Nephron (organoid): ENCODE results near the gene PKNOX2.

Experiments used
- H3K27ac Mint-ChIP-seq, 3 experiments: 2 replicates each; pipeline ENCODE4 v1.8.0; 2020; ENCODE audit warnings: mixed read lengths in 3 of 3, mild to moderate bottlenecking in 2 of 3, moderate library complexity in 1 of 3
- H3K27me3 Mint-ChIP-seq: 2 replicates; pipeline ENCODE4 v1.8.0; 2021; ENCODE audit warnings: low read depth, mild to moderate bottlenecking, moderate library complexity, mixed read lengths
- H3K36me3 Mint-ChIP-seq: 2 replicates; pipeline ENCODE4 v1.8.0; 2020; ENCODE audit warnings: low read depth, mixed read lengths
- H3K4me1 Mint-ChIP-seq: 2 replicates; pipeline ENCODE4 v1.8.0; 2020; ENCODE audit warnings: mixed read lengths
- H3K4me3 Mint-ChIP-seq, 3 experiments: 2 replicates each; pipeline ENCODE4 v1.8.0; 2020; ENCODE audit warnings: mild to moderate bottlenecking in 3 of 3, mixed read lengths in 3 of 3, moderate library complexity in 2 of 3
- H3K9me3 Mint-ChIP-seq: 2 replicates; pipeline ENCODE4 v1.8.0; 2020; ENCODE audit warnings: mixed read lengths
- TF ChIP-seq, protein P1 (sequence below), 3 experiments: fragments of 200-600 bp; sonication (generic); IDR thresholded peaks; one replicate each; pipeline ENCODE4 v1.5.0; 2021; ENCODE audit warnings: antibody characterized with exemption in 3 of 3; ENCODE audit not compliant: unreplicated experiment in 3 of 3

PKNOX2 gene

DNA sequence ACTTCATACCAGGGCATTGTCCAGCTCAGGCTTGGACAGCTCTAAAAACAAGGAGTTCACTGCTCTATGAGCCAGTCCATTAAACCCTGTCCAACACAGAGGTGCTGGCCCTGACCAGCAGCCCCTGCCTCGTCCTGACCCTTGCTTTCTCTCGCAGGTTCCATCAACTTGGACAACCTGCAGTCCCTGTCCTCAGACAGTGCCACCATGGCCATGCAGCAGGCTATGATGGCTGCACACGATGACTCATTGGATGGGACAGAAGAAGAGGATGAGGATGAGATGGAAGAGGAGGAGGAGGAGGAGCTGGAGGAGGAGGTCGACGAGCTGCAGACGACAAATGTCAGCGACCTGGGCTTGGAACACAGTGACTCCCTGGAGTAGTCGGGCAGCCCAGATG, 266.5 kb downstream of the PKNOX2 start:
- Mint-ChIP-seq H3K36me3 (peaks cover 20% of the 10 kb centered on the region), H3K9me3 (no peaks in the 10 kb centered on the region), H3K4me3 (no peak overlapping the region), H3K27ac (no peak overlapping the region), H3K4me1 (peaks cover 6% of the 10 kb centered on the region), H3K27me3 (no peaks in the 10 kb centered on the region)
- TF ChIP-seq, protein P1, sequence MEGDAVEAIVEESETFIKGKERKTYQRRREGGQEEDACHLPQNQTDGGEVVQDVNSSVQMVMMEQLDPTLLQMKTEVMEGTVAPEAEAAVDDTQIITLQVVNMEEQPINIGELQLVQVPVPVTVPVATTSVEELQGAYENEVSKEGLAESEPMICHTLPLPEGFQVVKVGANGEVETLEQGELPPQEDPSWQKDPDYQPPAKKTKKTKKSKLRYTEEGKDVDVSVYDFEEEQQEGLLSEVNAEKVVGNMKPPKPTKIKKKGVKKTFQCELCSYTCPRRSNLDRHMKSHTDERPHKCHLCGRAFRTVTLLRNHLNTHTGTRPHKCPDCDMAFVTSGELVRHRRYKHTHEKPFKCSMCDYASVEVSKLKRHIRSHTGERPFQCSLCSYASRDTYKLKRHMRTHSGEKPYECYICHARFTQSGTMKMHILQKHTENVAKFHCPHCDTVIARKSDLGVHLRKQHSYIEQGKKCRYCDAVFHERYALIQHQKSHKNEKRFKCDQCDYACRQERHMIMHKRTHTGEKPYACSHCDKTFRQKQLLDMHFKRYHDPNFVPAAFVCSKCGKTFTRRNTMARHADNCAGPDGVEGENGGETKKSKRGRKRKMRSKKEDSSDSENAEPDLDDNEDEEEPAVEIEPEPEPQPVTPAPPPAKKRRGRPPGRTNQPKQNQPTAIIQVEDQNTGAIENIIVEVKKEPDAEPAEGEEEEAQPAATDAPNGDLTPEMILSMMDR (IDR thresholded peaks at IDR 0.05; ENCODE audit: unreplicated experiment in 3 of 3) = no peak

DNA sequence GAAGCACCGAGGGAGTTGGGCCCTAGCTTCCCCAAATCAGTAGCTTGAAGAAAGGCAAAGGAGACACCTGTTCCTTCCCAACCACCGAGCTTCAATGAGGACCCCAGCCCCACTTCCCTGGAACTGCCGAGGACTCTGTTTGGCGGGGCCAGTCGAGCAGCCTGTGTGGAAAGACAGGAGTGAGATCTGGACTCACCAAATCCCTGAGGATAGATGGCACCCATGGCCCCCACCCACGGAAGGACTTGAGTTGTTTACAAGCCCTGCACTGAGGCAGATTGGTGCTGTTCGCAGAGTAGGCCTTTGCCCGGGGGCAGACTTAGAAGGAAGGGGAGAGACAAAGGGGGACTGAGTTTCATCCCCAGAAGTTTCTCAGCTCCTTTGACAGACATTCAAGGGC, 266.9 kb downstream of the PKNOX2 start:
- no peak overlapping the region for H3K4me3 Mint-ChIP-seq
- TF ChIP-seq, protein P1 (IDR thresholded peaks at IDR 0.05; ENCODE audit: unreplicated experiment in 3 of 3) = no peak
- no peaks in the 10 kb centered on the region for H3K27me3 Mint-ChIP-seq
- no peaks in the 10 kb centered on the region for H3K9me3 Mint-ChIP-seq
- H3K4me1 Mint-ChIP-seq = peaks cover 6% of the 10 kb centered on the region
- H3K27ac Mint-ChIP-seq = no peak overlapping the region
- H3K36me3 Mint-ChIP-seq = peaks cover 20% of the 10 kb centered on the region

DNA sequence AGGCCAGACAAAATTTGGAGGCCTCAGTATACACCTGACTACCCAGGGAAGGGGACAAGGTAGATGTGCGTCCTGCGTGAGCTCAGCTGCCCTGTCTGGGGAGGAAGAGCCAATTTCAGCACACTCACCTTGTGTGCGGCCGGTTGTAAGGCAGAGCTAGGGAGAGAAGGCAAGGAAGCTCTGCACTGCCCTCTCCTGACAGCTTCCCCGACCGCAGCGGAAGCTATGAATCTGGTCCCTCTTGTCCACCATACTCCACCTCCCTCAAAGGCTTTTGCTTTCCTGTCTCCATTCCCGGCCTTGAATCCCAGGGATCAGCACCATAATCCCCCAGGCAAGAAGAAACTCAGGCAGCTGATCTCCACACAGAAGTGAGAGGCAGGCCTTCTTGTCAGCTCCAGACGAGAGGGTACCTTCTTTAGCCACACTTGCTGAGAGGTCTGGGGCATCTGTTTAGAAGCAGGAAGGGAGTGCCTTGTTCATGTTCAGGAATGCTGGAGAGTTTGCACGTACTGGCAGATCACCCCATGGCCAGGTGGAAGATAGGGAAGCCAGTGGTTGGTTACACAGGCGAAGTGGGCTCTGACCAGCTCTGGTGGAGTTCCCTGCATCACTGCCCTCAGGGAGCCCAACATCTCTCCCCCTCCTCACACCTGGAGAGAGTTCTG, 269.0 kb downstream of the PKNOX2 start:
- Mint-ChIP-seq H3K4me1 (peaks cover 6% of the 10 kb centered on the region), H3K9me3 (no peaks in the 10 kb centered on the region), H3K4me3 (no peak overlapping the region), H3K36me3 (peaks cover 20% of the 10 kb centered on the region), H3K27ac (no peak overlapping the region), H3K27me3 (no peaks in the 10 kb centered on the region)
- TF ChIP-seq, protein P1 (IDR thresholded peaks at IDR 0.05; ENCODE audit: unreplicated experiment in 3 of 3) = peak; percentile 64 to 67 (median 64)

DNA sequence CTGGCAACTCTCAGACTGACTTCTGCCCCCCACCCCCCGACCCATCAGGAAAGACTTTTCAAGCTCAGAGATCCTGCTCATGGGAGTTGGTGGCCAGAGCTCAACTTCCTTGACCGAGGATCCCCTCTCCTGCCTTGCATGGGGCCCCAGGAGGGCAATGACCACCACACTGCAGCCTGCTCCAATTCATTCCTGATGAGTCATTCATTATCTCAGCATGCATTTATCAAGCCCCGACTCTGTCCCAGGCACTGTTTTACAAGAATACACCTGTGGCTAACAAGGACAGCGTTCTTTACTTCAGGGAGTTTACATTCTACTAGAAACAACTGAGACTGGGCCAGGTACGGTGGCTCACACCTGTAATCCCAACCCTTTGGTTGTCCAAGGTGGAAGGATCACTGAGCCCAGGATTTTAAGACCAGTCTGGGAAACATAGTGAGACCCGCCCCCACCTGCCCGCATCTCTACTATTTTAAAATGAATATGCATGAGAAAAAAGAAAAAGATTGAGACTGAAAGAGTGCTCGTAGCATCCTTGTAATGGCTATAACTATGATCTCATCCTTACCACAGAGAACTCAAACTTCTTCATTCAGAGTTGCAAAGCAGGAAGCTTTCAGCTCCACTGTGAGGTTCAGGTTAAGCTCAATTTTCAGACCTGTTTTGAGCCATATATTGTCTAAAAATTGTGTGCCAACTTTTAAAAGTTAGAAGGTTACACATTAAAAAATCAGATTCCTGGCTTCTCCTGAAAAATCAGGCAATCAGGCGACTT, 271.1 kb downstream of the PKNOX2 start:
- peaks cover 9% of the 10 kb centered on the region for H3K36me3 Mint-ChIP-seq
- H3K4me3 Mint-ChIP-seq = no peak overlapping the region
- H3K4me1 Mint-ChIP-seq = peaks cover 6% of the 10 kb centered on the region
- H3K27me3 Mint-ChIP-seq = peaks cover 5% of the 10 kb centered on the region
- TF ChIP-seq, protein P1 (IDR thresholded peaks at IDR 0.05; ENCODE audit: unreplicated experiment in 3 of 3) = no peak
- no peak overlapping the region for H3K27ac Mint-ChIP-seq
- no peaks in the 10 kb centered on the region for H3K9me3 Mint-ChIP-seq

DNA sequence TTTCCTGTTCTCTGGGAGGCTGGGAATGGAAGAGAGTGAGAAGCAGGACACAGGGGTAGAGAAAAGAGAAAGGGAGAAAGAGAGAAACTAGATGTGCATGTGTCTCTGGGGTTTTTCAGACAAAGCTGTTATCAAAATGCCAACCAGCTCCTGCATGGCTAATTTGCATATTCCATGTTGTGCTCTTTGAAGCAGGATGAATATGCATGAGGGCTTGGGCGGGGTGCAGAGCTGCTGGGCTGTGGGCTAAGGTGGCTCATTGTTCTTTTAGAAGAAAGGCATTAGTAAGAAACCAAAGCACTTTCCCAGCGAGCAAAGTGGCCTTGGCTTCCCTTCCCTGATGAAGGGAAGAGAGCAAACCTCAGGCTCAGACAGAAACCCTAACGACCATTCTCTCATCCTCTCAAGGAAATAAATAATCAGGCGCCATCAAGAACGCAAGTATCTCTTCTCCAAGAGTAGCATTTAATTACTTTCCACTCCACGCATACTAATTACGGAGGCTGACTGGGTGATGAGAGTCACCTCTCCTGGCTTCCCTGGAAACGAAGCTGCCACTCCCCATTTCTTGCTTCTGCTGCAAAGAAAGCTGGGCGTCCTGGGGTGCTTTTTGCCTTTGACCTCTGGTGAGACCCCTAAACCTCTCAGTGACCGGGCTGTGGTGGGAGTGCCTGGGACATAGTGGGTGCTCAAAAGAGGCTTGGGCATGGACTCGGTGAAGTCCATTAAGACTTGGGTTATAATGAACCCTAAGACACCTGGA, 277.3 kb downstream of the PKNOX2 start:
- Mint-ChIP-seq H3K4me1 (peaks cover 7% of the 10 kb centered on the region), H3K36me3 (no peaks in the 10 kb centered on the region), H3K27ac (no peak overlapping the region), H3K9me3 (no peaks in the 10 kb centered on the region), H3K27me3 (peaks cover 21% of the 10 kb centered on the region), H3K4me3 (no peak overlapping the region)
- TF ChIP-seq, protein P1 (IDR thresholded peaks at IDR 0.05; ENCODE audit: unreplicated experiment in 3 of 3) = no peak
